Activated T-cell treated with anti-CD3 and anti-CD28 coated beads for 48 hours (primary cell): Measurements from ENCODE around the gene ANGPT4.

Source experiments
- DNase-seq: peaks from one replicate; pipeline ENCODE4 v3.0.0-alpha.2; 2020; ENCODE audit warnings: low read depth

ANGPT4 gene

GRCh38 chr20:916125-916799 is at the start of gene ANGPT4:
TSS of gene ANGPT4 (minus strand) at chr20:916334. CDS start at chr20:916214, 120 bp downstream.
- no peak for DNase-seq

DNA sequence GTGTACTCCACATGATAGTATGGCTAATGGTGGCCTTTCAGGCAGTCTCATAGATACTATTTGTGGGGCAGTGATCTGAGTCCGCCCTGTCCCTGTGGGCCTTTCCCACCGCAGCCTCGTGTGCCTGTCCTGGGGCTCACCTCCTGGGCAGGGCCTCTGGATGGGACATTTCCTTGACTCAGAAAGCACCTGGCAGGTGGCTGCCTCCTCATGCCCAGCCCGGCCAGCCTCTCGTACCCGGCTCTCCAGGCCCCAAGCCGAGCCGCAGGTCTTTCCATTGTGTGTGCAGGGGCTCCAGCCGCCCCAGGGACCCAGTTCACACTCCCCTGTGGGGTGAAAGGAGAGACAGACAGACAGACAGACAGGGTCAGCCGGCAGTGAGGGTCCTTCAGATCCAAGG is 47.7 kb upstream of the ANGPT4 start:
- DNase-seq = no peak

DNA sequence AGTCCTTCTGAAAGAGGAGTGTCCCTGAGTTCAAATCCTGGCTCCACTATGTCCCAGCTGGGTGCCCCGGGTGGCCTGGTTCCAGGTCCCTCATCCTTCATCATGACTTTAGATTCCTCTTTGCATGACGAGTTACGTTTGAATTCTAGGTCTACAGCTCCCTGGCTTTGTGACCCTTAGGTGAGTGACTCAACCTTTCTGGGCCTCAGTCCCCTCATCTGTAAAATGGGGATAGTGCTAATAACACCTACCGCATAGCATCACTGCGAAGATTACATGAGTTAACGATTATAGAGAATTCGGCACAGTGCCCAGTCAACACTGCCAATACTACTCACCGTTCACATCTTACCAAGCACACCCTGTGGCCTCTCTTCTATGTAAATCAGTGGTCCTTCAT is 46.5 kb upstream of the ANGPT4 start:
- no peak for DNase-seq

DNA sequence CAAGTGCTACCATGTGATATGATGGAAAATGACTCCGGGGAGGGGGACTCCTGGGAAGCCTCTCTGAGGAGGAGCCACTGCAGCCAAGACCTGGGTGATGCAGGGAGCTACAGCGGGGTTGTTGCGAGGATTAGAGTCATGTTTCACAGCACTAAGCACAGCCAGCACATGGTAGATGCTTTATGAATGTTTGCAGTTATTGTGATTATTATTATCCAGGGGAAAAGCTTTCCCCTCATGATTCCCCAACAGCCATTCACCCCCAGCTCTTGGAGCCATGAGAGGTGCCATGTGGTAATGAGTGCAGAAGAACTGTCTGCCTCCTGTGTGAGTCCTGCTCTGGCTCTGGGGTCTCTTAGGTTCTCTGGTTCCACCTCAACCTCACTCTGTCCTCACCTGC is 46.1 kb upstream of the ANGPT4 start:
- no peak for DNase-seq

GRCh38 chr20:961768-962167 is 45.6 kb upstream of the ANGPT4 start:
- DNase-seq = no peak

DNA sequence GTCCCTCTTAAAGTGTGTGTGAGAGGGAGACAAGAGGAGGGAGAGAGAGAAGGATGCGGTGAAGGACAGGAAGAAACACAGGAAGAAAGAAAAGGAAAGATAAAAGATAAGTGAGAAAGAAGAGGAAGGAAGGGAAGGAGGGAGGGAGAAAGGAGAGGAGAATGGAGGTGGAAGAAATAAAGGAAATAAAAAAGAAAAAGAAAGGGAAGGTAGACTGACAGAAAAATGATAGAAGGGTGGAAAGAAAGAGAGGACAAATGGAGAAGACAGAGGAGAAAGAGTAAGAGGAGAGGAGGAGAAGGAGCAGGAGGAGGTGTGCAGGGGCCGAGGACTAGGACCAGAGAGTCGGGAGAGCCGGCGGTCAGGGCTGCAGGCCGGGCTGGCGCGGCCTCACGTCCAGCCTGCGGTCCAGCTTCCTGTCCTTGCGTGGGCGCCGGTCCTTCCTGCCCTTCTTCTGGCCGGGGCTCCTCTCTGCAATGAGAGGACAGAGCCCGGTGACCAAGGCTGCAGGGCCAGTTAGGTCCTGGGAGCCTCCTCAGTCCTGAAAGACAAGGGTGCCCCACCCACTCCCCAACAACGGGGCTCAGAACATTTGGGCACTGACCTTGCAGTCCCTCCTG is 44.0 kb upstream of the ANGPT4 start:
- DNase-seq = no peak

- no peak for DNase-seq
These were observed 43.0 kb upstream of the ANGPT4 start for GRCh38 chr20:958936-959815.

GRCh38 chr20:957544-957943 is 41.4 kb upstream of the ANGPT4 start:
- DNase-seq = no peak

DNA sequence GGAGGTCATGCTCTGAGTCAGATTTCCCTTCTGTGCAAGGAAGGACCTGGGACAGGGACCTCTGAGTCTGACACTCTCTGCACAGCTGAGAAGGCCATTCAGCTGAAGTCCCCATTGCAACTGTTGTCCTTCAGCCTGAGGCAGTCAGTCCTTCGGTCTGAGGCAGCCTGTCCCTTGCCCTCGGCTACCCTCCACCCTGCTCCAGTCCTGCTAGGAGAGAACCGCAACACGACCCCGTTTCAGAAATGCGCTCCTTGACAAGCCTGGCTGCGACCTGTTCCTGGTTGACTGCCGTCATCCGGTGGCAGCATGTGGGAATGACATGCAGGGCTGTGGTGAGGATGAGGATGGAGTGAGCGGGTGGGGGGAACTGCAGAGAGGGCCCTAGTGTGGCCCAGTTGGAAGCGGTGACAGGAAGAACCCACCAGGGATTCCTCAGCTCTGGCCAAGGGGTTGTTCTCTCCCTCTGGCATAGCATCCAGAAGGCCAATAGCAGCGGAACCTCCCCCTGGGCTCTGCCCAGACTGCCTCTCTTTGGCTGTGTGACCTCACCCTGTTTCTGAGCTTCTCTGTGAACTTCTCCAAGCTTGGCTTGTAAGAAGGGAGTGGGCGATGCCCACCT is 40.3 kb upstream of the ANGPT4 start:
- DNase-seq = peak; percentile 69

DNA sequence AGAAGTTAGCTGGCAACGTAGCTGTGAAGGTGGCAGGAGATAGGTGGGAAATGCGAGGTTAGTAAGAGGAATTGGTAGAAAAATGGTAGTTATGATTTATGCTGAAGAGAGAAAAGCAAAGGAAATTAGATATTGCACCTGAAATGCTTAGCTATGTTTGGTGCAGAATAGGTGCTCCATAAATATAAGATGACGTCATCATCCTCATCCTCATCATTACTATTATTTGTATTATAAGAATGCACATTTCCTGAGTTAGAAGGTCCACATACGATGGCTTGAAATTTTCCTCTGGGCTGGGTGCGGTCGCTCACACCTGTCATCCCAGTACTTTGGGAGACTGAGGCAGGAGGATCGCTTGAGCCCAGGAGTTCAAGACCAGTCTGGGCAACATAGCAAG is 39.5 kb upstream of the ANGPT4 start:
- no peak for DNase-seq

DNA sequence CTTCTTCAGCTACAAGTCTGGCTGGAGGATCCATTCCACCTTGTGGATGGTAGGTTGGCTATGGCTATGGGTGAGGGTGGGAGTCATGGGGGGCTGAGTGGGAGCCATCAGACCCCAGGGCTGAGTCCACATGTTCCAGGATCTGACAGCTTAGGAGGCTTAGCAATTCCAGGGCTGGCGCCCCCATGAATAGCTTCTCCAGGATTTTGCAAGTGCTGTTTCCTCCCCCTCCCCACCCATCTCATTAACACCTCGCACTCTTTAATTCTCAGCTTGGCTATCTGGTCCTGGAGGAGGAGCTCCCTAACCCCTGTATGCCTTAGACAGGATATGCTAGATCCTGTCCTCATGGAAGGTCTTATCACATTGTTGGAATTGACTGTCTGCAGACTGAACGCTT is 39.0 kb upstream of the ANGPT4 start:
- no peak for DNase-seq

DNA sequence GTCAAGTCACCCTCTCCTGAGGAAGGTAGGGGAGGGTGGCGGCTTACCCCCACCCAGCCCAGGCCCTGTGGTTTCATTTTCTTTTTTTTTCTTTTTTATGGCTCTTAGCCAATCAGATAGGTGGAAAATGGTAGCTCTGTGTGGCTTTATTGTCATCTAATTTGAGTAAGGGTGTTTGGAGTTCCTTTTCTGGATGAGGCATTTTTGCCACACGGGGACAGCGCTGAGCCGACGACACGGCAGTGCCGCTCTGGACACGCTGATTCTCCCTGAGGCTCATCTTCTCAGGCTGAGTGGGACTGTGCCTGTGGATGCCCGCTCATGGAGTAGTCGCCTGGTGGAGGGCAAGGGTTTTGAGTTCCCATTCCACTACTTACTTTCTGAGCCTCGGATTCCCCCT is 37.6 kb upstream of the ANGPT4 start:
- DNase-seq = no peak

DNA sequence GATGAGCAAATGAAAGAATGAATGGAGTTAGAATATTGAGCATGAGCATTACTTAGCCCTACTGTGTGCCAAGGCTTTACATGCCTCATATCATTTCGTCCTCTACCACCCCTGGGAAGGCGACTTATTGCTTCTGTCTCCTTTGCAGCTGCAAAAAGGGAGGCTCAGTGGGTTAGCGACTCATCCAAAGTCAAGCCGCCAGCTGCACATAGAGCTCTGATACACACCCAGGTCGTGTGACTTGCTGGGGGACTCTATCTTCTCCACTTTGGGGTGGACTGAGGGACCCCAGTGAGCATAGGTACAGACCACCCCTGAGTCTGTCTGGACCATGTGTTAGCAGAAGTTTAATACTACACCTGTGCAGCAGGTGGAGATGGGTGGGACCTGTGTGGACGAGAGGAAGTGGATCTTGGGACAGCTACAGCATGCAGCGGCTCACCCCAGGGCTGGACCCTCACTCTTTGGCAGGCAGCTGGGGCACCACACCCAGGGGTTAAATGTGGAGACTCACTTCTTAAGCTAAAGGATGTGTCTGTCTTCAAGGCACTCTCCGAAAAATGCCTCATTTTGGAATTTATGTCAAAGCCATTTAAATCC is 36.2 kb upstream of the ANGPT4 start:
- no peak for DNase-seq

GRCh38 chr20:951384-952169 is 35.4 kb upstream of the ANGPT4 start:
- no peak for DNase-seq

GRCh38 chr20:949717-950116 is 33.6 kb upstream of the ANGPT4 start:
- no peak for DNase-seq

DNA sequence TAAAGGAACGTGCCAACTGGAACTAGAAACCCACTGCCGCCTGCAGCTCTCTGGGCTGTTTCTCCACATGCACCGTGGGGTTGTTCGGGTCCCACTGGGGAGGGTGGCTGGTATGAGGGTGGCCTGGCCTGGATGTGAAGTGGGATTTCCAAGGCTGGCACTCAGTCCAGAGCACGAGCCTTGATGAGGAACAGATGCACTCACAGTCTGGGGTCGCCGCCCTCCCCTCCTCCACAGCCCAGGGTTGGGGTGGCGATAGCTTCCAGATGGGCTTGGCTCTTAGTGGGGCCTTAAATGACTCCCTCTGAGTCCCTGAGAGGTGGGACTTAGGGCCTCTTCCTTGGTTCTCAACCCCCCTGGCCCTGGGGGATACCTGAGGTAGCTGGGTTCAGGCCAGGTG is 30.7 kb upstream of the ANGPT4 start:
- DNase-seq = no peak

DNA sequence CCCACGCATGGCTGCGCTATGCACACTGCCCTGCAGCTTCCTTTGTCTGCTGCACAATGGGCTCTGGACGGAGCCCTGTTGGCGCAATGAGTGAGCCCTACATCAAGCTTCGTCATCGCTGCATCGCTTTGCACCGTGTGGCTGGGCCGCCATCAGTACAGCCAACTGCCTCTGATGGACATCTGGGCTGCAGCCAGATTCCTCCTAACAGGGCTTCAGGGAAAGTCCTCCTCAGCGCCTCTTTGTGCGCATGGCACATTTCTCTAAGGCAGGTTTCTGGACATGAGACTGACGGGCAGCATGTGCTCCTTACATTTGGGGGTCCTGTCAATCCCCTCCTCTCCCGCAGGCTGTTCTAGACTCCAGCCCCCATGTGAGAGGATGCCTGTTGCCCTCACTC is 29.7 kb upstream of the ANGPT4 start:
- DNase-seq = no peak

DNA sequence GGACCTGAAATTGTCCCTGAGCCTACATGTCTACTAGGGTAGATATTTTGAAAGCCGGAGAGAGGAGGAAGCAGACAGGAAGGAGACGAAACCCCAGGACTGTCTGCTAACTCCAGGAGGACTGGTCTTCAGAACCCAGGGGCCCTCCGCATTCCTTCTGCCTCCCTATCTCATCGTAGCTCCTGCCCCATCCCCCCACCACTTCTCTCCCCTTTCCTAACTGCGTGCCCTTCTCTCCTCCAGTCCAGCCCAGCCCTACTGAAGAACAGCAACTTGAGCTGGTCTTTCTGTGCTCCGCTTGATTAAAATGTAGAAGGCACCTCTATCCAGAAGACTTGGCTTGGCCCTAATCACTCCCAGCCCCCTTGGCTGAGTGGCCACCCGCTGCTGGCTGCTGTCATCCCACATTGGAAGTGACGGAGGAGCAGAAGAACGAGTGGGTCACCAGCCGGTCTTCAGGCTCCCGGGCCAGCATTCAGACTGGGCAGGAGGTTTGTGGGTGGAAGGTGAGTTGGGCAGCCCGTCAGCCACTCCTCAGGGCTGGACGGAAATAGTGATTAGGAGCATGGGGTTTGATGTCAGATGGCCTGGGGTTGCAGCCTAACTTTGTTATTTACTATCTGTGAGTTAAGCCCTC is 28.8 kb upstream of the ANGPT4 start:
- DNase-seq = no peak

- no peak for DNase-seq
These were observed 28.0 kb upstream of the ANGPT4 start for GRCh38 chr20:944148-944547.

DNA sequence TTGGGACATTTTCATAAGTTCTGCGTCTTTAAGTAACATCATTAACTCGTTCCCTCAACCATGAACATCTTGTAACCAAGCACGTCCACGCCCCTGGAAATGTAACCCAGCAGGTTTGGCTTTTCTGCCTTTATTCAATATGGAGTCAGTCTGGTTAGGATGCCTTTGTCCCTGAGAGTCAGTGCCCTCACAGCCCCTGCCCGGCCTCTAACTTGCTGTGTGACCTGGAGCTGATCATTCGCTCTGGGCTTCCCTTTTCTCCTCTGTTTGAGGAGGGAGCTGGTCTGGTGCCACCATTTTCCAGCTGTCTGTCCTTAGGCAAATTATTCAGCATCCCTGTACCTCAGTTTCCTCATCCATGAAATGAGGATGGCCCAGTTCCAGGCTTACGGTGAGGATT is 26.5 kb upstream of the ANGPT4 start:
- no peak for DNase-seq

GRCh38 chr20:940926-941325 is 24.8 kb upstream of the ANGPT4 start:
- no peak for DNase-seq
